Heart left ventricle (tissue), 13 donors: ENCODE data around the gene CAPS.

Experiments used
- POLR2A ChIP-seq, 2 donors: fragments of 450-650 bp; IDR thresholded peaks; one replicate each; pipeline ENCODE4 v1.6.1; 2017; ENCODE audit warnings: antibody characterized with exemption in 2 of 2, mild to moderate bottlenecking in 2 of 2, moderate library complexity in 2 of 2
- TF ChIP-seq, protein P1 (sequence below), 12 donors: fragments of 200-600 bp; sonication (generic) in 4 of 12; IDR thresholded peaks; one replicate each; pipeline versions ENCODE4 v1.5.0 to v1.8.0; 2018 to 2022; ENCODE audit warnings: antibody characterized with exemption in 12 of 12, mild to moderate bottlenecking in 5 of 12
- donor health status: ischemic (EF 13 %, LVEDD 7.1; RV severe dilation, severe dysfunction).
- donor health status: DM: no; HTN: yes; CAD: no.
- donor health status: DM: no; HTN: no; CAD: no.
- donor health status: ischemic (EF 25% LVEDD 6.9; RV normal size, moderate dysfunction).
- donor health status: ischemic (EF 25% LVEDD 5.7; RV mildly dilated, moderate dysfunction).
- donor health status: ischemic (EF 35%, LVEDD 5.7; RV mildly dilated, moderate dysfunction).
- donor health status: nonischemic (EF 11% LVEDD 7.7; RV severe dilation, severe dysfunction).
- donor health status: DM: yes; HTN: yes; CAD: no.
- donor health status: PGD.
- donor health status: ischemic (EF 29% LVEDD 5.4; RV normal size, mild dysfunction).
- donor health status: nonischemic (EF 23%, LVEDD 6.1; RV moderate dilation, normal function).

DNA sequence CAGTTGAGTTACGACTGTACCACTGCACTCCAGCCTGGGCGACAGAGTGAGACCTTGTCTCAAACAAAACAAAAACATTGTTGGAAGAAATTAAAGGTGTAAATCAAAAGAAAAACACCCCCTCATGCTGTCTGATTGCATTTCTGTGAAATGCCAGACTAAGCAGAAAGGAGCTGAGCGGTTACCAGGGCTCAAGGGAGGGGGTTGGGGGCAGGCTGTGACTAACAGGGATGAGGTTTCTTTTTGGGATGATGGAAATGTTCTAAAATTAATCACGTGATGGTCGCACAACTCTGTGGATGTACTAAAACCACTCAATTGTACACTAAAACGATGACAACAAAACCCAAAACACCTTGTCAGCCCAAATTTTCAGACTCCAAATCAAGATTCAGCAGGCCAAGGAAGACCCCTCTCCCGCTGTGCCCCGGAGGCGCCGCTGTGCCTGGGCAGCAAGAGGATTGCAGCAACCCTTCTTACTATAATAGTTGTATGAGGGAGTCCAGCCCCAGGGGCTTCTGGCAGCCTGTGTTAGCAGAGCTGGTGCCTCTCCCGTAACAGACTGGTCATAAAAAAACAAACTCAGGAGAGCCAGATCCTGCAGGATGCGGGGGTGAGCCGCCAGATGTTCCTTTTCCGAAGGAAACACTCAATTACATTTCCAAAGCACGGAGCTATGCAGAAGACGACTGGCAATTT lies 20.9 kb downstream of the CAPS start:
- TF ChIP-seq, protein P1, sequence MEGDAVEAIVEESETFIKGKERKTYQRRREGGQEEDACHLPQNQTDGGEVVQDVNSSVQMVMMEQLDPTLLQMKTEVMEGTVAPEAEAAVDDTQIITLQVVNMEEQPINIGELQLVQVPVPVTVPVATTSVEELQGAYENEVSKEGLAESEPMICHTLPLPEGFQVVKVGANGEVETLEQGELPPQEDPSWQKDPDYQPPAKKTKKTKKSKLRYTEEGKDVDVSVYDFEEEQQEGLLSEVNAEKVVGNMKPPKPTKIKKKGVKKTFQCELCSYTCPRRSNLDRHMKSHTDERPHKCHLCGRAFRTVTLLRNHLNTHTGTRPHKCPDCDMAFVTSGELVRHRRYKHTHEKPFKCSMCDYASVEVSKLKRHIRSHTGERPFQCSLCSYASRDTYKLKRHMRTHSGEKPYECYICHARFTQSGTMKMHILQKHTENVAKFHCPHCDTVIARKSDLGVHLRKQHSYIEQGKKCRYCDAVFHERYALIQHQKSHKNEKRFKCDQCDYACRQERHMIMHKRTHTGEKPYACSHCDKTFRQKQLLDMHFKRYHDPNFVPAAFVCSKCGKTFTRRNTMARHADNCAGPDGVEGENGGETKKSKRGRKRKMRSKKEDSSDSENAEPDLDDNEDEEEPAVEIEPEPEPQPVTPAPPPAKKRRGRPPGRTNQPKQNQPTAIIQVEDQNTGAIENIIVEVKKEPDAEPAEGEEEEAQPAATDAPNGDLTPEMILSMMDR (IDR thresholded peaks at IDR 0.05): no peak
- no peak for TF ChIP-seq POLR2A (IDR thresholded peaks at IDR 0.05)
